22Rv1 (cell line): Measurements from ENCODE around the gene RIN1.

Experiments
- ZFX ChIP-seq: fragments of 450-650 bp; IDR thresholded peaks from 2 replicates; pipeline ENCODE4 v1.6.1; 2017; ENCODE audit warnings: antibody characterized with exemption, borderline replicate concordance
- TF ChIP-seq, protein P1 (sequence below): fragments of 450-650 bp; IDR thresholded peaks from 2 replicates; pipeline ENCODE4 v1.5.1; 2017; ENCODE audit warnings: mild to moderate bottlenecking

DNA sequence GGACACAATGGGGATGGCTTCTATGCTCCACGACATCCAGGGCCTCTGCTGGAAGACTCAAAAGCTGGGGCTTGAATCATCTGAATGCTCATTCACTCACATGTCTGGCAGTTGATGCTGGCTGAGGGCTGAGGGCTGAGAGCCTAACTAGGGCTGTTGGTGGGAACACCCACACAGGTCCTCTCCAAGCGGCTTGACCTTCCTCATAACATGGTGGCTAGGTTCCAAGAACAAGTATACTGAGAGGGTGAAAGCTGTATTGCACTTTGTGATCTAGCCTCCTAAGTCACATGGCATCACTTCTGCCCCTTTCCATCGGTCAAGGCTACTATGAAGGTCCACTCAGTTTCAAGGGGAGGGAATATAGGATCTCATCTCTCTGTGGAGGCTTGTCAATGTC lies 37.0 kb downstream of the RIN1 start:
- TF ChIP-seq, protein P1, sequence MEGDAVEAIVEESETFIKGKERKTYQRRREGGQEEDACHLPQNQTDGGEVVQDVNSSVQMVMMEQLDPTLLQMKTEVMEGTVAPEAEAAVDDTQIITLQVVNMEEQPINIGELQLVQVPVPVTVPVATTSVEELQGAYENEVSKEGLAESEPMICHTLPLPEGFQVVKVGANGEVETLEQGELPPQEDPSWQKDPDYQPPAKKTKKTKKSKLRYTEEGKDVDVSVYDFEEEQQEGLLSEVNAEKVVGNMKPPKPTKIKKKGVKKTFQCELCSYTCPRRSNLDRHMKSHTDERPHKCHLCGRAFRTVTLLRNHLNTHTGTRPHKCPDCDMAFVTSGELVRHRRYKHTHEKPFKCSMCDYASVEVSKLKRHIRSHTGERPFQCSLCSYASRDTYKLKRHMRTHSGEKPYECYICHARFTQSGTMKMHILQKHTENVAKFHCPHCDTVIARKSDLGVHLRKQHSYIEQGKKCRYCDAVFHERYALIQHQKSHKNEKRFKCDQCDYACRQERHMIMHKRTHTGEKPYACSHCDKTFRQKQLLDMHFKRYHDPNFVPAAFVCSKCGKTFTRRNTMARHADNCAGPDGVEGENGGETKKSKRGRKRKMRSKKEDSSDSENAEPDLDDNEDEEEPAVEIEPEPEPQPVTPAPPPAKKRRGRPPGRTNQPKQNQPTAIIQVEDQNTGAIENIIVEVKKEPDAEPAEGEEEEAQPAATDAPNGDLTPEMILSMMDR = no peak
- TF ChIP-seq ZFX = no peak
